ENCODE data around the gene ABCD1.
"Not testable (repeated sequence)": the region's sequence is repeated elsewhere in the genome, so short reads cannot be mapped to it uniquely, and the experiment has no call there.

Gene ABCD1

DNA sequence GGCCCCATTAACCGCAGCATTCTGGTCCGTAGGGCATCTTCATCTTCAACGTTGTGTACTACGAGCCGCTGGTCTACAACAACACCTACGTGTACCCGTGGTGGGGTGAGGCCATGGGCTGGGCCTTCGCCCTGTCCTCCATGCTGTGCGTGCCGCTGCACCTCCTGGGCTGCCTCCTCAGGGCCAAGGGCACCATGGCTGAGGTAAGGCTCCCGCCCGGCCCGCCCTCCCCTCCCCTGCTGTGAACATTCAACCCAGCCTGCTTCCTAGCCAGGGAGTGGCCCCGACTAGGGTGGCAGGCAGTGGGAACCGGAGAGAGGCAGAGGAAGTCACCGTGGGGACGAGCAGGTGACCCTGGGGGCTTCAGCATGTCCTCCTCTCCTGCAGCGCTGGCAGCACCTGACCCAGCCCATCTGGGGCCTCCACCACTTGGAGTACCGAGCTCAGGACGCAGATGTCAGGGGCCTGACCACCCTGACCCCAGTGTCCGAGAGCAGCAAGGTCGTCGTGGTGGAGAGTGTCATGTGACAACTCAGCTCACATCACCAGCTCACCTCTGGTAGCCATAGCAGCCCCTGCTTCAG, 29.9 kb upstream of the ABCD1 start:
- no peak for FAIRE-seq

DNA sequence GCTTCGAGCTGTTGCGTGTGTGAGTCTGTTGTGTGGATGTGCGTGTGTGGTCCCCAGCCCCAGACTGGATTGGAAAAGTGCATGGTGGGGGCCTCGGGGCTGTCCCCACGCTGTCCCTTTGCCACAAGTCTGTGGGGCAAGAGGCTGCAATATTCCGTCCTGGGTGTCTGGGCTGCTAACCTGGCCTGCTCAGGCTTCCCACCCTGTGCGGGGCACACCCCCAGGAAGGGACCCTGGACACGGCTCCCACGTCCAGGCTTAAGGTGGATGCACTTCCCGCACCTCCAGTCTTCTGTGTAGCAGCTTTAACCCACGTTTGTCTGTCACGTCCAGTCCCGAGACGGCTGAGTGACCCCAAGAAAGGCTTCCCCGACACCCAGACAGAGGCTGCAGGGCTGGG, 28.6 kb upstream of the ABCD1 start:
- FAIRE-seq, result no peak

DNA sequence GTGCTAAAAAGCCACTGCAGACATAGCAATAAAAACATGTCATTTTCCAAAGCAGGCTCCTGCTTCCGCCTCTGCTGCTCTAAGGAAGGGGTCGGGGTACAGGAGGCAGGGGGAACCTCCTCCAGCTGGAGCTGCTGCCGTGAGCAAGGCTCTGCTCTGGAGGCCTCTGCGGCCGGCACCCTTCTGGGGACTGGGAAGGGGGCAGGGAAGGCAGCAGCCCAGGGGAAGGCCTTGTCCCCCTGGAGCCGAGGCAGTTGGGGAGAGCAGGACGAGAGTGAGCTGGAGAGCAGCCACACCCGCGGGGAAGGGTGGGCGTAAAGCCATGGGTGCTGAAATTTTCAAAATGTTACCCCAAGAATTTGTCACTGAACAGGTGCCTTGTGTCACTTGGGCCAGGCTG, 28.1 kb upstream of the ABCD1 start:
- FAIRE-seq, result not testable (repeated sequence)

DNA sequence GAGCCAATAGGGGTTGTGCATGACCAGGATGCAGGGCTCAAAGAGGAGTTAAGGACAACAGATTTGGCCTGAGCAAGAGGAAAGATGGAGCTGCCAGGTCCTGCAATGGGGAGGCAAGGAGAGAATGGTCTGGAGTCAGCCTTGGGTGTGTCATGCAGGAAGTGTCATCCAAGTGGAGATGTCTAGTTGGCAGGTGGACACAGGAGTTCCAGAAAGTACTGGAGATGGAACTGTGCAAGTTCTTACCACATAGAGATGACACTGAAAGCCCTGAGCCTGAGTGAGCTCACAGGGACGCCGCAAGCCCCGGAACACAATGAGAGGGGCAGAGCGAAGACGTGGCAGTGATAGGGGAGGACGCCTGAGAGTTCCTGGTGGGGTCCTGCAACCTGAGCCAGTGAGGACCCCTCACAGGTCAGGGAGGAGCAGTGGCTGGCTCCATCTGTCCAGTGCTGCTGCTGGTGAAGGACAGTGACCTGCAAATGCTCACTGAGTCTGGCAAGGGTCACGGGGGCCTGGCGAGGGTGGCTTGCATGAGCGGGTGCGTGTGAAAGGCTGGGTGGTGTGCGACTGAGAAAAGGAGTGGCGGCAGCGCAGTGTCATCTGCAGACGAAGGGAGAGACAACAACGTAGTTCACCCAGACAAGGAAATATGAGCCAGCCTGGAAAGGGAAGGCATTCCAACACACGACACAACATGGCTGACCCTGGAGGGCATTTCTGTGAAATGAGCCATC, 27.5 kb upstream of the ABCD1 start:
- FAIRE-seq, result not testable (repeated sequence)

DNA sequence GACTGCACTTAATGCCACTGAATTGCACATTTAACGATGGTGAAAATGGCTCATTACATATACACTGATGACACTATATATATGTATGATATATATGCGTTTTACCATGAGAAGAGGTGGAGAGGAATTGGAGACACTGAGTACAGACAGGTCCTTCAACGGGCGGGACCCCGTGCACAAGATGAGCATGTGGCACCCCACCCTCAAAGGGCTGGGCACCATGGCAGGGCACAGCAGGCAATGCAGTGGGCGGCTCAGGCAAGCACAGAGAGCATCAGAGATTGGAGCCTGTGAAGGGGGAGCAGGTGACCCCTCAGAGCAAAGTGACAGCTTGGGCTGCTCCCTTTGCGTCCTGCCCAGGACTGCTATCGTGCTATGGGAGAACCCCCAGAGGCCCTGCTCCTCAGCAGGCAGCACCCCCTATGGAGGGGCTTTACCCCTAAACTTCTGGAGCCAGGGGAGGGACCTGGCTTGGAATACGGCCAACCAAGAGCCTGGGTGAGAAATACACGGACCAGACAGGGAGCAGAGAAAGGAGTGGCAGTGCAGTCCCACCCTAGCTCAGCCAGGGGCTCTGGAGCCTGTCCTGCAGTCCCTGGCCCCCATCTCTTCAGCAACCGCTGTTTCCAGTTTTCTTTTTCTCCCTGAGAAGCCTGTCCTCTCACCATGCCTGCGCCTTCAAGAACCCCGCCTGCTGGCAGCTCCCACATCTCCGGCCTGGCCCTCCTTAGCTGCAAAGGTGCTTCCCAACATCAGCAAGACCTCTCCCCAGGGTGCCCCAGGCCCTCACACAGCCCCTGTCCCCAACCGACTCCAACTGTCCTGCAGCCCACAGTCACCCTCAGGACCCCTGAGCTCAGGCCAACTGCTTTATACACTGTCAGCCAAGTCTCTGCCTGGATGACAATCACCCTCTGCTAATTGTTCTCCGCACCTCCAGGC, 26.5 kb upstream of the ABCD1 start:
- FAIRE-seq, result no peak

DNA sequence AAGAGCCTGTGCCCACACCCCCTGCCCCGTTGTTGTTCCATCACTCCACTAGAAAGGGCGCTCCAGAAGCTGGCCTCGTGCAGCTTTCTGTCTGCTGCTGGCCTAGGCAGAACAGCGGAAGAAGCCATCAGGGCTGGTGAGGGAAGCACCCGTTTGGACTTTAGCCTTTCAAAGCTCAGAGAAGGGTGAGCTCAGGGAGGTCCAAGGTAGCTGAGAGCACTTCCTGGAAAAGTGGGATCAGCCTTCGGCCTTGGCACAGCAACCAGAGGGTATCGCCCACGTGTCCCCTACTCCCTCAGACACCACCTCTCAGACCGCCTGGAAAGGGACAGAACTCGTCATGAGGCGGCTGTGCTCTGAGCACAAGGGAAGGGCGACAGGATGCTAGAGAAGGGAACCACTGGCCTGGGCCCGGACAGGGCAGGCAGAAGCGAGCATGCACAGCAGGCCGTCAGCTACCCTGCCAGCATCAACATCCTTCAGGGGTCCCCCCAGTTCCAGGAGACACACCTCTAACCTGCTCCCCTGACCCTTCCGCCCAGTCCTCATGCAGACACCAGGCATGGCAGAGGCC, 25.4 kb upstream of the ABCD1 start:
- FAIRE-seq, result not testable (repeated sequence)

DNA sequence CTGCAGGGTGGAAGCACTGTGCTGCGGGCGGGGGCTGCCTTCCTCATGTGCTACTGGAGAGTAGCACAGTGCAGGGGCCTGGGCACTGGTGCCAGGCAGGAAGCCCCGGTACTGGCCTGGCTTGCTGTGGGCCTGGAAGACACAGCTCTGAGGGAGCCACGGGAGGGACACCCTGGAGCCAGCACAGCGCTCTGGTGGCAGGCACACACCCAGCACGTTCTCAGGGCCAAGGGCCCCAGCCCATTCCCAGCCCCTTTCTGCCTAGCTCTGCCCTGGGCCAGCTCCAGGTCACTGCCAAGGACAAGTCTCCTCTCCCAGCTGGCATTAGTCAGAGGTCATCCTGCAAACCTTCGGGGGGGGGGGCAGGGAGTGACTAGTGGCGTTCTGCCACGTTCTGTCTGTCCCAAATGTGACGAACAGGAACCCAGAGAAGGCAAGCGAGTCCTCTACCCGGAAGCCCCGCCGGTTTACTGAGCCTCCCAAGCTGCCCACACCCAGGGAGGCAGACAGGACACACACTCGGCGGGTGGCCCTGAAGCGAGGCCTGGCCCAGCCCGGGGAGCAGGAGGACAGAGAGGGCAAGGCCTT, 24.8 kb upstream of the ABCD1 start:
- not testable (repeated sequence) for FAIRE-seq

DNA sequence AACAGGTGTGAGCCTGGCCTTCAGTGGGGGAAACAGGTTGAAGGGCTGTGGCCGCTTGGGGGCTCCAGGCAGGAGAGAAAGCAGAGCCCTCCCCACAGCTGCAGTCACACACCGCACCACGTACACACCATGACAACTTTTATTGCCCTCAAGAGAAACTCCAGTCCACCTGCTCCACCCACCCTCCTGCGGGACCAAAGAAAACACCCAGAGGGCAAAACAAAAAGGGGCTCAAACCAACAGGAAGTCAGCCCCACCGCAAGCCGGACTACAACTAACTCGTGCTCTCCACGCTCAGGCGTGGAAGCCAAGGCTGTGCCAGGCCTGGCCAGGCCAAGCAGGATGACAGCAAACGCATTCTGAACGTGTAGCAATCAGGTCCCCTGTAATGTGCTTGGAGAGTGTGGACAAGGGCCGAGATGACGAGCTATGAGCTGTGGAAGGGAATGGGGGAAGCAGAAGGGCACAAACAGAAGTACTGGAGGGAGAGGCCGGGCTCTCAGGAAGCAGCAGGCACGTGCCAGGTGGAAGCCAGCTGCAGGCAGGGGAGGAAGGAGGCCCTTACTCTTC, 24.2 kb upstream of the ABCD1 start:
- no peak for FAIRE-seq

DNA sequence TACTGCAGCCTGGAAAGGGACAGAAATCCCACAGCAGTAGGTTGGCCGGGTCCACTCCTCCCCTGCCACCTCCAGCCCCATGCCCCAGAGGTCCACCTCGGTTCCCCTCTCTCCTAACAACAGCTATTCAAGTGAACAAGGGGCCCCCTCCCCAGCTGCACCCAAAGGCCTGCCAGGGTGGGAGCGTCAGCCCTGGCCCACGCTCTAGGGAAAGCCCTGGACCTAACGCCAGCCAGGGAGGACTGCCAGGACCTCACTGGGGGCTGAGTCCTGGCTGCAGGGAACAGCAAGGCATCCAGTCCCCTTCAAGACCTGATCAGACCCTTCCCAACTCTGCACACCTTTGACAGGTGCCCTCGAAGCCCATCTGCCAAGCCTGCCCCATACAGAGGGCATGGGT, 23.7 kb upstream of the ABCD1 start:
- no peak for FAIRE-seq

DNA sequence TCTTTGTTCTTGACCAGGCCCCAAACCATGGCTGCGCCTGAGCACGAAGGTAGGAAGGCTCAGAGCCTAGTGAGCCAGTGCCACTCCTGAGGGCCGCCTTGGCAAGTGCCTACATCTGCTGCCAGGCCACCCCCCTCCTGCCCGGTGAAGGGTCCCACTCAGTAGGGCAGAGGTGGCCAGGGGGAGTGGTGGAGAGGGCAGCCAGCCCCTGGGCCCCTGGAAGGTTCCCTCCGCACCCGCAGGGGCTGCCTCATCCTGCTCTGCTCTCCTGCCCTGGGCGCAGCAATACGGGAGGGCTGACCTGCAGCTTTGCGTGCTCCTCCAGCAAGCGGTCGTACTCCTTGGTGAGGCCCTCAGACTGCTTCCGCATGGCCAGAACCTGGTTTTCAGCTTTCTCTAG, 22.9 kb upstream of the ABCD1 start:
- no peak for FAIRE-seq

DNA sequence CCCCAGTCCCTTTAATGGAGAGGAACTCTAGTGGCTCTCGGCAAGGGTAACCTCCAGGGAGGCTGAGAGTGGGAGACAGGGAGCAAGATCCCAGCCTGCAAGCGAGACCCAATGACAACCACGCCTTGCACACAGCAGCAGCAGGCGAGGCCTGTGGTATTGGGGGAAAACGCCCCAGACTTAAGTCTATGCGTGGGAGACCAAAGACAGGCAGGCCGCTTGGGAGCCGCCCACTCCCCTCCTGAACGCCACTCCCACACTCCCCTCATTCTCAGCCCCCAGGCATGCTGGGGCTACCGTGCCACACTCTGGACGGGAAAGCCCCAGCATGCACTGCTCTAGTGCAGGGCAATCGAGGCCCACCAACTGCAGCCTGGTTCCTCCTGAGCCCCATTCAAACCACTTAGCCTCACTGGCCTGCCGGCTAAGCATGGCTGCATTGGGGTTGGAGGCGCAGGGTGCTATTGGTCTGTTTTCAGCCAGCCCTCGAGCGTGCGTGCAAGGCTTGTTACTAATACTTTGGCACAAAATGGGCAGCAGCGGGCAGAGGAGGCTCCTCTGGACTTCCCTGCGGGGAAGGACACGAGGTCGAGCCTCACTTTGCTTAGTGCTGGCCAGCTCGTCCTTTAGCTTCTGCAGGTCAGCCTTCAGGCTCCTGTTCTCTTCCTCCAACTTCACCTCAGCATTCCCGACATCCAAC, 22.2 kb upstream of the ABCD1 start:
- no peak for FAIRE-seq

DNA sequence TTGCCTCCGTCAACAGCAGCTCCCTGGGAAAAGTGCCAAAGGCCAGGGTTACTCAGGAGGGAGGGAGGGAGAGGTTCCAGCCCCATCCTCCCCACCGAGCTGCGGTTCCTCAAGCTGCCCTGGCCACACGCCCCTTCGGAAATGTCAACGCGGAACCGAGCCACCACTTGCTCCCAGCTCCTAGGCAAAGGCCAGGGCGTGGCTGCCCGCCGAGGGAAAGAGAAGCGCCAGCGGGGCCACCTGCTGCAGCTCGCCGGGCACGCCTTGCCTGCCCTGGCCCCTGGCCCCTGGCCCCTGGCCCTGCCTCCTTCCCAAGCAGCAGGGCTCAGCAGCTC, 21.7 kb upstream of the ABCD1 start:
- no peak for FAIRE-seq

DNA sequence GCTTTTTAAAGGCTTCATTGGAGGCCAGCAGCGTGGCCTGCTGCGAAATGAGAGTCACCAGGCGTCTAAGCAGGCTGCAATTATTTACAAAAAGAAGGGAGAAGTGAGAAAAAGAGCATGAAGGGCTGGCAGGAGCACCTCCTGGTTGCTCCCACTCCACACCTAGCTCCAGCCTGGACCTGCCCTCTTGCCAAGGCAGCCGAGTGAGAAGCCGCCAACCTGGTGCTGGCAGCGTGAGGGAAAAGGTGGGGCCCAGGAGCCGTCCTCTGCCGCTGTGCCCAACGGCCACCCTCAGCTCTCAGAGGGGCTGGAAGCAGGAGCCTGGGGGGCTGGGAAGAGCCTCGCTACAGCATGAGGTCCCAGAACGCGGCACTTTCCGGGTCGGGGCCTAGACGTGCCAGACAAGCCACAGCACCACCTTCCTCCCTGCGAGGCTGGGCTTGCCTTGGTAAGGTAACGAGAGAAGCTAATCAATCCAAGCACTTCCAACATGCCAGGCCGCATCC, 20.6 kb upstream of the ABCD1 start:
- FAIRE-seq, result no peak

DNA sequence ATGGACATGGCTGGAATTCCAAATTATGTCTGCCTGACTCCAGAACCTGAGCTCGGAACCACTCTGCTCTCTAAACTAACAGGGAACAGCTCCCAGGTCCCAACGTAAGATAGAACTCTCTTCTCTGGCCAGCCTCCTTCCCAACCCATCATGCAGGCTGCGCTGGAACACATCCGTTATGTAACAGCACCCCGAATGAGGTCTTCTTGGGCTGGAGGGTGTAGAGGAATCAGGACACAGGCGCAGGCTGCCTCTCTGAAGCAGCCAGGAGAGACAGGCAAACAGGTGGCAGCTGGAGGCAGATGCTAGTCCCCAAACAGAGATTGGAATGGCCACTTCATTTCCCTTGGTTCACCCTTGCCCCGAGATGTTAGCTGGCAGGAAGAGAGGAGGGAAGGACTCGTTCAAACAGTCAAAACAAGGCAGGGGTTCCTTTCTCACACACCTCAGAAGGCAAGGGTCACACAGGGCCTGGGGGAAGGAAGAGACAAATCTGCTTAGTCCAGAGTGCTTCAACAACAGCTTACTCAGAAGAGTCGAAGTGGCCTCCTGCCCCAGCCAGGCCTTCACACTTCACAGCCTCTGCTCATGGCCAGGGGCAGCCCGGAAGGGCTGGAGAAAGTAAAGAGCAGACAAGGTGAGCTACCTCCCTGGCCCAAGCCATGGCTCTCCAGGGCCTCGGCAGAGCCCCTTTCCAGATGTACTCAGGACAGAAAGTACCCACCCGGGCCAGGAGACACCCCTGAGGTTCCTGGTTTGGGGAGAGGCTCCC, 19.8 kb upstream of the ABCD1 start:
- FAIRE-seq, result not testable (repeated sequence)

DNA sequence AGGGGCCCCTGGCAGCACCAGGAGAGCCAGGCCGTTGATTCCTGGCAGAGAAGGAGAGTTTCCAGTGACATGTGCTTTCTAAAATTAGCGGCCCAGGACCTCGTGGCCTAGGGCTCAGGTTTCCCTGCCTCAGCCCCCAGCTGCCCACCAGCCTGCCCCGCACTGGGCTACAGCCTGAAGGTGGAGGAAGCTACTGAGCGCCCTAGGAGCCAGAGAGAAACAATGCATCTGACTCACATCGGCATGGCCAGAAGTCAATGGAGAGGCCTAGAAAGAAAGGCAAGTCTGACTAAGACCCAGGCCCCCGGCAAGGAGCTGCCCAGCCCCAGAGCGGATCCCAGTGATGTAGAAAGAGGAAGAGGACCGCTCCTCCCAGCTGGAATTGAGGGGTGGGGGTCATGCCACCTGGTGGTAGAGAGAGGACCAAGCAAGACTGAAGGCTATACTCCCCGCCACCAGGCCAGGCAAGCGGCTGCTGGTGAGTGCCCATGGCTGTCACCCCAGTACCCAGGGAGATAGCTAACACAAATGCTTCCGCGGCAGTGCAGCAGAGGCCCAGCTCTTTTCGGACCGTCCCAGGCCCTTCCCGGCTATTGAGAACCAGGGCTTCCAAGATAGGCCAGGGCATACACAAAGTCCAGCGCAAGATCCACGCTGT, 19.1 kb upstream of the ABCD1 start:
- not testable (repeated sequence) for FAIRE-seq

DNA sequence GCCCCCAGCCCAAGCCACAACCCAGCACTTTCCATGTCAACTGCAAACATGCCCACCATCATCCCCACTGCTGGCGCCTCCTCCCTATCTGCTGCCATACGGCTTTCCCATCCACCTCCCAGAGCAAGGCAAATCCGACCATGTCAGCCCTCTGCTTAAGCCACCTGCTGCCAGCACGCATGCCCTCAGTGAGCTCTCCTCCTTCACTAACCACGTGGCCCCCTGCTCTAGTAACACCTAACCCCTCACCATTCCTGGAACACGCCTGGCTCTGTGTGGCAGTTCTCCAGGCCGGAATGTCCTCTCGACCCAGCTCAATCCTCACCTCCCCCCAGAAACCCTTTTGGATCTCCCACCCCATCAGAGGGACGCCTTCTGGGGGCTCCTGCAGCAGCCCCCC, 17.9 kb upstream of the ABCD1 start:
- FAIRE-seq, result no peak

DNA sequence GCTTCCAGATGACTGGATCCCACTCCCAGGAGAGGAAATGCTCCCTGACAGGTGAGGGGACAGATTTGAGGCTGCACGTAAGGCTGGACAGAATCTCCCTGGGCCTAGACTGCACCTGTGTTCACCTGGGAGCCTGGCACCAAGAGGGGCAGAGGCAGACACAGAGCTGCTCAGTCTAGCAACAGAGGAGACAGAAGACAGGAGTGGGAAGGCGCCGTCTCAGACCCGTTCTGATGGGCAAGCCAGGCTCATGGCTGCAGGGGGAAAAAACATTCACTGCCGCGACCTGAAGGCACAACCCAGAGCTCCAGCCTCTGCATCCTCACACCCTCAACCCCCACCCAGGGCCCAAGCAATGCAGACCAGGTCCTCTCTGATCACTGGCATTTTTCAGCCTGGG, 17.2 kb upstream of the ABCD1 start:
- FAIRE-seq, result no peak

DNA sequence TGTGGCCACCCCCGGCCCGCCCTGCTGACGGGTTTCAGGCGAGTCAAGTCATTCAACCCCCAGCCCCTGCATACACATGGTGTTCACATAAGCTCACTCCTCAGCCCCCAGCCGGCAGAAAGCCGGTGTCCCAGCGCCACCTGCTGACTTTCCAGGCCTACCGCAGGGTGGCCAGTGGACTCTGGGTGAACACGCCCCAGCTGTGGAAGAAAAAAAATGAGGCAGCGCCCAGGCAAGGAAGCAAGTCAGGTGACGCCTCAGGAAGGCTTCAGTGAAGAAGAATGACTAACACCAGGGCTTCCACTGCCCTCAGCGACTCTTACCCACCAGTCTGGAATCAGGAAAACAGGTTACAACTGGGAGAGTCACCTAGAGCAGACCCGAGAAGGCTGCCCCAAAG, 16.2 kb upstream of the ABCD1 start:
- no peak for FAIRE-seq

DNA sequence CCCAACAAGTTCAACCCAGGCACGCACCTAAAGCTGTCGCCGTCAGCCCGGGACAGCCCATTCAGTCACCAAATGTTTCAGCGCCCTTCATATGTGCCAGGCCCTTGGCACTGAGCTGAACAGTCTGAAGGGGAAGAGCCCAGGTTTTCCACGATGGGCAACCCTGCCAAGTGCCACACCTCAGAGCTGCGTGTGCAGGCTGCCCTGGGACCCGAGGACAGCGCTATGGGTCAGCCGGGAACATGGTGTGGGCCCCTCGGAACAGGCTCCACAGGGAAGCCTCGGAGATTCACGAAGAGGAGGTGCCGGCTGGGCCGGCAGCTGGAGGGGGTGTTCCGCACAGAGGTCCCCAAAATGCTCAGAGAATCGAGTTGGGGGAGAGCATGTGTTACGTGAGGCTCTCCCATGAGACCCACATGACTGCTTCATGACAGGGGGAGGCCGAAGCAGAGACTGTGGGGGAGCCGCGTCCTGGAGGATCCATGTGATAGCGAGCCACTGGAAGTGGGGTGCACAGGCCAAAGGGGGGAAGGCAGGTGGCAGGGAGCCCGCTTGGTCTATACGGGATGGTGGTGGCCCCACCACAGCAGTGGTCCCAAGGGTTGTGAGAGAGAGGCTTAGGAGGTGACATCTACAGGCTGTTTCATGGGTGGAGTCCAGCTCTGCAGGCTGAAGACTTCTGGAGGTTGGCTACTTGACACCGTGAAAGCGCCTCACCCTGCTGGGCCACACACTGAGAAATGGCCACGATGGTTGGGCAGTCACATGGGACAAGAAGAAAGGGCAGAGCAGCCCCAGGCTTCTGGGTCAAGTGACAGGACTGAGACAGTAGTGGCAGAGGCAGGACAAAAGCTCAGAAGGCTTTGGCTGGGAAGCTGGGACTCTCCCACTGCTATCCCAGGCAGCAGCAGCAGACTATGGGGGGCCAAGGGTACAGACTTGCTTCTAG, 14.7 kb upstream of the ABCD1 start:
- FAIRE-seq, result no peak
